ENCODE results near the gene CUBN.
A peak's percentile ranks its signal among the peaks of the same experiment; 100 is the strongest.
"Not testable (repeated sequence)": the region's sequence is repeated elsewhere in the genome, so short reads cannot be mapped to it uniquely, and the experiment has no call there.

CUBN gene

DNA sequence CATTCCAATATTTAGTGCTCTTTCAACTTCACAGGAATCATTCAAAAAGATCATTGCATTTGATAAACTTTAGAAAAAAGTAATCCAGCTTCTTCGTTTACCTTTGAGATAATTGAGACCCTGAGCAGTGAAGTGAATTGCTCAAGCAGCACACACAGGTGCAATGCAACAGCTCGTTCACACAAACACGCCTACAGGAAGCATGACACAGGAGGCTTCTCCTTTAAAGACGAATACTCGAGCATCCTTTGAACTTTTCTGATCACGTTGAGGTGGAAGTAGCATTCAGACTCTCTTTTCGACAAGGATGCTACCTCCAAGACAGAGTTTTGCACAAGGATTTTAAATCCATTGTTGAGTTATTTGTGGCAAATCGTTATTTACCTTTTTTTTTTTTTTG is 294.4 kb downstream of the CUBN start:
- H3K4me1 Mint-ChIP-seq (ENCODE audit: low read depth), result peaks cover 15% of the 10 kb centered on the region
- H3K9me3 Mint-ChIP-seq (ENCODE audit: low read depth), result no peaks in the 10 kb centered on the region
- H3K27ac Mint-ChIP-seq, result no peak overlapping the region
- peaks cover 3% of the 10 kb centered on the region for H3K36me3 Mint-ChIP-seq
- peak overlapping the region; percentile 73 for H3K4me3 Mint-ChIP-seq
- H3K27me3 Mint-ChIP-seq, result no peaks in the 10 kb centered on the region

DNA sequence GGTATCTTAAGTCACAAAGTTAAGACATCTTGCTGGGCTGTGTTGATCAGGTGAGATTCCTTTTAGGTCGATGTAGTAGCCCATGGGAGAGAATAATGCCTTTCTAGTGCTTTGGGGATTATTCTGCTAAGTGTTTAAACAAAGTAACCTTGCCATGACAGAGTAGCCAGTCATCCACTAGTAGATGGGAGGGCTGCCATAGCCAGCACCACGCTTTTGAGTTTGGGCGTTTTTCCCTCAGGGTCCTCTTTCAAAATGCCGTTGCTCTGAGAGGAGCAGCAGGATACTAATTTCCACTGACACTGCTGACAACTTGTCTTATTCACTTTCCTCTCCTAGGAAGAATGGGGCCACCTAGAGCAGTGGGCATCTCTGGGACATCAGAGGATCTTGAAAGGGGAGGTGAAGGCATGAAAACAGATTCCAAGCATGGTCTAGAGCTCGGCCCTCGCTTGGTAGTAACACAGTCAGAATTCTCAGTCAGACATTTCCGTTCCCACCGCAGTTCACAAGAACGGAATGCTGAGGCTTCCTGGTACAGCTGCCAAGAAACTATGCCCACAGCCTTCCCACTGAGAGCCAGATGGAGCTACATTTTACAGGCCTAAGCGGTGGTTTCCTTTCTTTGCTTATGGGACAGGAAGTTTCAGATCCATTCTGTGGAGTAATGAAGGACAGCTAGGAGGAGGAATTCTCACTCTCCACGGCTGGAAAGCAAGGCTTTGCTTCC is 297.1 kb downstream of the CUBN start:
- Mint-ChIP-seq H3K9me3 (ENCODE audit: low read depth) (no peaks in the 10 kb centered on the region), H3K36me3 (peaks cover 3% of the 10 kb centered on the region), H3K27ac (no peak overlapping the region), H3K4me3 (no peak overlapping the region), H3K4me1 (ENCODE audit: low read depth) (peaks cover 22% of the 10 kb centered on the region), H3K27me3 (no peaks in the 10 kb centered on the region)

DNA sequence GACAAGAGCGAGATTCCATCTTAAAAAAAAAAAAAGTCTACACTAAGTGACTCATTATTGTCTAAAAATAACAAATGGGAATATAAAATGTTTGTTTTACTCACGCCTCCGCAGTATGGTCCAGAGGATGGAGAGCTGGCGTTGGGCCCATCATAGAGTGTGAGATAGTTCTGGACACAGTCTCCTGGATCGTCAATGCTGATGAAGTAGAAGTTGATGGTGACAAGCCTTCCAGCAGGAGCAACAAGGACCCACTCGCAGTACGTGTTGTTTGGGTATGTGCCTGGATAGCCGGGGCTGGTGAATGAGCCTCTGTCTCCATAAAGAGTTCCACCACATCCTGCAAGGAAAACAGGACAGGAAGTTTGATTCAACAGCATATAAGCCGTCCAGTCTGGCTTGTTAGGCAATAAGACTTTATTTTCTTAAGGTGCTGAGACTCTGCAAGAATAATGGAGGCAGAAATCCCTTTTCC is 300.9 kb downstream of the CUBN start:
- Mint-ChIP-seq H3K4me1 (ENCODE audit: low read depth) (peaks cover 9% of the 10 kb centered on the region), H3K27ac (no peak overlapping the region), H3K36me3 (peaks cover 3% of the 10 kb centered on the region), H3K9me3 (ENCODE audit: low read depth) (no peaks in the 10 kb centered on the region), H3K4me3 (no peak overlapping the region), H3K27me3 (no peaks in the 10 kb centered on the region)

DNA sequence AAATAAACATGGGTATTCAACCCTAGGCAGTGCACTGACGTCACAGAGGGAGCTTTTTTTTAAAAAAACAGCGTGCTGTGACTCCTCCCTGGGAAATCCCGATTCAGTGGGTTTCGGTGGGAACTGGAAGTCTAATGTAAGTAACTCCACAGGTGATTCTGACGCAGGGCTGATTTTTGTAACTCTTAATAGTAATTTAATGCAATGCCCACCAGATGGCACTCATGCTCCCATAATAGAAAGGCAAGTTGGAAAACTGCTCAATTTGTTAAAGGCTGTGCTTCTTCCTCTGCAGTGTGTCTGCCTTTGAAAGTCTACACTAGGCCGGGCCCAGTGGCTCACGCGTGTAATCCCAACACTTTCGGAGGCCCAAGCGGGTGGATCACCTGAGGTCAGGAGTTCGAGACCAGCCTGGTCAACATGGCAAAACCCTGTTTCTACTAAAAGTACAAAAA is 301.5 kb downstream of the CUBN start:
- Mint-ChIP-seq H3K36me3 (peaks cover 4% of the 10 kb centered on the region), H3K4me3 (no peak overlapping the region), H3K27me3 (no peaks in the 10 kb centered on the region), H3K4me1 (ENCODE audit: low read depth) (peaks cover 7% of the 10 kb centered on the region), H3K27ac (no peak overlapping the region), H3K9me3 (ENCODE audit: low read depth) (no peaks in the 10 kb centered on the region)

DNA sequence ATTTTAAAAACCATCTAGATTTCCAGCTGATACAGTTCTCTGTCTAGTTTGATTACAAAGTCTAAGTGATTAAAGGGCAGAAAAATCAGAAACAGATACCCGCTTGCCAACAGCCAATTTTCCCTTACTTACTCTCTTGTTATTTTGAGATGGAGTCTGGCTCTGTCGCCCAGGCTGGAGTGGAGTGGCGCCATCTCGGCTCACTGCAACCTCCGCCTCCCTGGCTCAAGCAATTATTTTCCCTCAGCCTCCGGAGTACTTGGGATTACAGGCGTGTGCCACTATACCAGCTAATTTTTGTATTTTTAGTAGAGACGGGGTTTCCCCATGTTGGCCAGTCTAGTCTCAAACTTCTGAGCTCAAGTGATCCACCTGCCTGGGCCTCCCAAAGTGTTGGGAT is 302.1 kb downstream of the CUBN start:
- not testable (repeated sequence) for H3K4me3 Mint-ChIP-seq; H3K27ac Mint-ChIP-seq; H3K4me1 Mint-ChIP-seq (ENCODE audit: low read depth); H3K36me3 Mint-ChIP-seq; H3K27me3 Mint-ChIP-seq; H3K9me3 Mint-ChIP-seq (ENCODE audit: low read depth)

DNA sequence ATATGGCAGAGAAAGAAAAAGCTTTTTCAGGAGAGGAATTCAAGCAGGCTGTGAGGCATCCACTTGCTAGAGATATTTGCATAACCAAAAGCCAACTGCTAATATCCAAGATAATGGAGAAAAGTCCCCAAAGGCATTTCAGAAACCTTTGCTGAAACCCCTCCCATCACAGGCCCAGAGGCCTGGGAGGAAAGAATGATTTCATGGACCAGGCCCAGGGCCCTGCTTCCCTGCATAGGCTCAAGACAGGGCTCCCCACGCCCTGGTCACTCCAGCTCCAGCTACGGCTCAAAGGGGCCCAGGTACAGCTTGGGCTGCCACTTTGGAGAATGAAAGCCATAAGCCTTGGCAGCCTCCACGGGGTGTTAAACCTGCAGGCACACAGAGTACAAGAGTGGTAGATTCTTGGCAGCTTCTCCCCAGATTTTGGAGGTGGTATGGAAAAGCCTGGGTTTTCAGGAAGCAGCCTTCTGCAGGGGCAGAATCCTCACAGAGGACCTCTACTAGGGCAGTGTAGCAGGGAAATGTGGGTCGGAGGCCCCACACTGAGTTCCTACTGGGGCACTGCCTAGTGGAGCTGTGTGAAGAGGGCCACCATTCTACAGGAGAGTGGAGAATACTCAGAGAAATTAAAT is 306.8 kb downstream of the CUBN start:
- Mint-ChIP-seq H3K27ac (no peak overlapping the region), H3K4me1 (ENCODE audit: low read depth) (peaks cover 10% of the 10 kb centered on the region), H3K4me3 (no peak overlapping the region), H3K36me3 (peaks cover 17% of the 10 kb centered on the region), H3K27me3 (no peaks in the 10 kb centered on the region), H3K9me3 (ENCODE audit: low read depth) (no peaks in the 10 kb centered on the region)

DNA sequence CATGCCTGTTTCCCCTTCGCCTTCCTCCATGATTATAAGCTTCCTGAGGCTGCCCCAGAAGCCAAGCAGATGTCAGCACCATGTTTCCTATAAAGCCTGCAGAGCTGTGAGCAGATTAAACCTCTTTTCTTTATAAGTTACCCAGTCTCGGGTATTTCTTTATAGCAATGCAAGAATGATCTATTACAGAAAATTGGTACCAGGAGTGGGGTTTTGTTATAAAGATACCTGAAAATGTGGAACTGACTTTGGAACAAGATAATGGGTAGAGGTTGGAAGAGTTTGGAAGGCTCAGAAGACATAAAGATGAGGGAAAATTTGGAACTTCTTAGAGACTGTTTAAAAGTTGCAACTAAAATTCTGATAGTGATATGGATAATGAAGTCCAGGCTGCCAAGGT is 307.6 kb downstream of the CUBN start:
- Mint-ChIP-seq H3K4me1 (ENCODE audit: low read depth) (peaks cover 11% of the 10 kb centered on the region), H3K27ac (no peak overlapping the region), H3K4me3 (no peak overlapping the region), H3K9me3 (ENCODE audit: low read depth) (no peaks in the 10 kb centered on the region), H3K36me3 (peaks cover 17% of the 10 kb centered on the region), H3K27me3 (no peaks in the 10 kb centered on the region)

DNA sequence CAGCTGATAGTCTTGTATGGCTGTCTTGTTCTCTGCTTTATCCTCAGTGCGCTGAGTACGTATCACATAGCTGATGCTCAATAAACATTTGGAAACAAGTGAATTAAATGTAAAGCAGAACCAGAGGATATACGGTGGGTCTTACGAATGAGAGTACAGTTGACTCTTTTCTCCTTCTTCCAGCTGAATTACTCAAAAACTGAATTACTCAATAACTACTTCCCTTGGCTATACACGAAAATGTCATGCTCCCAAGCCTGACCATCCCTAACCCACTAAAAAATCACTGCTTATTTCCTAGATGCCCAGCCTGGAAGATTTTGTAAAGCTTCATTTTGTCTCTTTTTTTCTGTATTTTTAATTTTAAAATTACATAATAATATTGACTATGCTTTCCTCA is 309.2 kb downstream of the CUBN start:
- Mint-ChIP-seq H3K27ac (no peak overlapping the region), H3K4me3 (no peak overlapping the region)

DNA sequence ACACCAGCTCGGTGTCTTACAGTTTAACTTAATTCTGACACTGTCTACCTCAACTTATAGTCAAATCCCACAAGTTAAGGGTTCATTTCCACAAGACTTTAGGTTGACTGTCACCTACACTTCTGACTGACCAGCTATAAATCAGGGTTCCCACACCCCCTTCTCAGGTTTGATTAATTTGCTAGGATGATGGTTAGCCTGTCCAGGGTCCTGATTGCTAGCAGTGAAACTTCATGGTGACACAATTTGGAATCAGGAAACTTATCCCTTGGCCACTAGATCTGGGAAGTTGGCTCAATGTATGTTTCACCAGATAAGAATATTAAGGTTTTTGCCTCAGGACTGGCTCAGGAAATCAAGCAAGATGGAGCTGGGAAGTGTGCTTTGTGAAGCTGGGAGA is 309.6 kb downstream of the CUBN start:
- Mint-ChIP-seq H3K4me3 (no peak overlapping the region), H3K27ac (no peak overlapping the region)

More for the DNA sequence above, 309.2 kb downstream of the CUBN start:
- Mint-ChIP-seq H3K4me1 (ENCODE audit: low read depth) (peaks cover 22% of the 10 kb centered on the region), H3K9me3 (ENCODE audit: low read depth) (no peaks in the 10 kb centered on the region), H3K36me3 (peaks cover 17% of the 10 kb centered on the region), H3K27me3 (no peaks in the 10 kb centered on the region)

DNA sequence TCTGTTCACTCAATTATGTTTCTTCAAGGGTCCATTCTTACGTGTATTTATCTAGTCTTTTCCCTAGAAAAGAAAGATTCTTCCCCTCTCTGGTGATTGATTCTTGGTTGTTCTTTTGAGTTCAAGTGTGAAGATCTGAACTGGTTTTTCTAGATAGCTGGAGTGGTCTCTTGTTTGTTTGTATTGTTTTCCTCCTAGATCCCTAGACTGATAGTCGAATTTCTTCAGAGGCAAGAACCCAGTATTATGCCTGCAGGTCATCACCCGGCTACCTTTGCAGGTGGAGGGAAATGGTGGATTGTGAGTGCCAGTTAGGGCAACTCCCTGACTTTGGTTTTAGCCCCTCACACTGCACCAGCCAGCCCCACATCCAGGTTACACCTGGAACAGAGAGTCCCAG is 310.2 kb downstream of the CUBN start:
- H3K4me1 Mint-ChIP-seq (ENCODE audit: low read depth), result peaks cover 31% of the 10 kb centered on the region
- H3K9me3 Mint-ChIP-seq (ENCODE audit: low read depth), result no peaks in the 10 kb centered on the region
- H3K4me3 Mint-ChIP-seq, result peak overlapping the region; percentile 49
- no peak overlapping the region for H3K27ac Mint-ChIP-seq
- H3K27me3 Mint-ChIP-seq, result no peaks in the 10 kb centered on the region
- peaks cover 19% of the 10 kb centered on the region for H3K36me3 Mint-ChIP-seq

More for the DNA sequence above, 309.6 kb downstream of the CUBN start:
- Mint-ChIP-seq H3K9me3 (ENCODE audit: low read depth) (no peaks in the 10 kb centered on the region), H3K4me1 (ENCODE audit: low read depth) (peaks cover 26% of the 10 kb centered on the region), H3K36me3 (peaks cover 19% of the 10 kb centered on the region), H3K27me3 (no peaks in the 10 kb centered on the region)

DNA sequence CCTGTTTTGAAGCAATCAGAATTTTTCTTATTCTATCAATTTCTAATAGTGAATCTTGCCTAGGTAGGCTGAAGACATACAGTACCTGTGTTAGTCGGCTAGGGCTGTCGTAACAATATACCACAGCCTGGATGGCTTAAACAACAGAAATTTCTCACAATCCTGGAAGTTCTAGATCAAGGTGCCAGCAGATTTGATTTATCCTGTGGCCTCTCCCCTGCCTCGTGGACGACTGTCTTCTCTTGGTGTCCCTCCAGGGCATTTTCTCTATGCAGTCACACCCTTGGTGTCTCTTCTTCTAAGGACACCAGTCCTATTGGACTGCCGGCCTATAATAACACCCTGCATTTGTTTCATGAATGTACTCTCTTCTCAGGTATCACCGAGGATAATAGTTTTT is 310.6 kb downstream of the CUBN start:
- Mint-ChIP-seq H3K9me3 (ENCODE audit: low read depth) (no peaks in the 10 kb centered on the region), H3K36me3 (peaks cover 19% of the 10 kb centered on the region), H3K27ac (no peak overlapping the region), H3K4me1 (ENCODE audit: low read depth) (peaks cover 32% of the 10 kb centered on the region), H3K4me3 (peak overlapping the region; percentile 95), H3K27me3 (no peaks in the 10 kb centered on the region)

DNA sequence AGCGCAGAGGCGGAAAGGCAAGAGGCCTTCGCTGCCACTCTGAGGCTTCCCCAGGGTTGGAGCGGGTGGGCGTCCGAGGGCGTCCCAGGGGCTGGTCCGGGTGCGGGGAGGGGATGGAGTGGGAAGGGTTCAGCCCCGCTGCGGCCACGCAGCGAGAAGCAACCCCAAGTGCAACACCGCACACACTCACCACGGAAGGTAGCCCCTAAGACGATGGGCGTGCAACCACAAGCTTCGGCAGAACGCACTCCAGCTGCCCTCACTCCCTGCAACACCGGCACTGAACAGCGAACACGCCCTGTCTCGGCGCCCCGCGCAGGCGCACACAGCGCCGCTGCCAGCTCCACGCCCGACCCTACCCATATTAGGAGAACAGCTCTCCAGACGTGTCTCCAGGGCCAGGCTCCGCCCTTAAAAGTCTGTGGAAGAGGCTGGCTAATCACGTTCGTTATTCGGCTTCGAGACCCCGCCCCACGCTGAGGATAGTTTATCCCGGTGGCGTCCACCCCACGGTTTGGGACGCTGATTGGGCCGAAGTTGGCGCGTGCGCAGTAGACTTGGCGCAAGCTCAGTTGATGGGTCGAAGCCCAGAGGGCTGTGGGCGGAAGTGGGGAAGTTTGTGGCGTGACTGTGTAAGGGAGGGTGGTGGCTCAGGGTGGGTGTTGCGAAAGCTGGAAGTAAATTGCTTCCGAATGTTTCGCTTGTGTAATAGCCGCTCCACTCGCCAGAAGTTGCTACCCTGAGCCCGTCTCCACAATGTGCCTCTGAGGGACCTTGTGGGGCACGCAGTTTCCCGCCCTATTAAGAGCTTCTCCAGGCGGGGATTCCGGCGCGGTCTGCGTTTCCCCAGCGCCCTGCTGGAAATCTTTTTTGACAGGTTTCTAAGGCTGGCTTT is 312.2 kb downstream of the CUBN start, which contains the start of gene RSU1:
Gene RSU1, minus strand, starts transcription at position 300 of the 895 bp plus-strand sequence. CDS start 343 bp downstream, outside the sequence.
- Mint-ChIP-seq H3K27me3 (no peaks in the 10 kb centered on the region), H3K27ac (peak within 1 kb of the TSS; percentile 96)

DNA sequence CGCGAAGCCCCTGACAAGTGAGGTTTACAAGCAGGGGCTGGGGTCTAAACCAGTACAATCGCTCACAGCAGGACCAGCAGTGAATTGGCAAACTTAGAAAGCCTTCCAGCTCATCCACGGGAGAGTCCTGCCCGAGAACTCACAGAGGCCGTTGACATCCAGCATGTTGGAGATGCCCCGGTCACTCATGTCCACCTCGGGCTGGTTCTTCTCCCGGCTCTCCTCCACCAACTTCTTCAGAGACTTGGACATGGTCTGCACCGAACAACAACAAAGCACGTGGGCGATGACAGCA is 312.8 kb downstream of the CUBN start:
- peak overlapping the region; percentile 96 for H3K27ac Mint-ChIP-seq
- peaks cover 9% of the 10 kb centered on the region for H3K36me3 Mint-ChIP-seq
- H3K9me3 Mint-ChIP-seq (ENCODE audit: low read depth), result no peaks in the 10 kb centered on the region
- peaks cover 44% of the 10 kb centered on the region for H3K4me1 Mint-ChIP-seq (ENCODE audit: low read depth)
- H3K27me3 Mint-ChIP-seq, result no peaks in the 10 kb centered on the region
- H3K4me3 Mint-ChIP-seq, result peak overlapping the region; percentile 95

More for the DNA sequence above, 312.2 kb downstream of the CUBN start, which contains the start of gene RSU1:
- Mint-ChIP-seq H3K4me1 (ENCODE audit: low read depth) (peaks cover 42% of the 10 kb centered on the region), H3K4me3 (peak within 1 kb of the TSS; percentile 95), H3K36me3 (peaks cover 13% of the 10 kb centered on the region), H3K9me3 (ENCODE audit: low read depth) (no peaks in the 10 kb centered on the region)

DNA sequence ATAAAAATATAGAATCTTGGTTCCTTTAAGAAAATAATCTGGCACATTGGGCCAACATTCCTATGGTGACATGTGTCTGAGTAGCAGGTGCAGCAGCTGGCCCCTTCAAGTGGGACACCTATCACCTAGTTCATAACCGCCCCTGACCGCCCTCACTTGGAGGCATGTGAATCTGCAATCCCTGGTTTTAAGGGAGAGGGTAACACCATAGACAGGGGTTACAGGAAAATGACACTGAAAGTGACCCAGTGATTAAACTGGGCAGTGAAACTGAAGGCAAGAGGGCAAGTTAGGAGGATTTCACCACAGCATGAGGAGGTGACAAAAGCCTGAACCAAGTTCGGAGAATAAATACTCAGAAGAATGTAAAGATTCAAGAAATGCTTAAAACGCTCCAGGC is 313.4 kb downstream of the CUBN start:
- H3K27ac Mint-ChIP-seq, result peak overlapping the region; percentile 64

DNA sequence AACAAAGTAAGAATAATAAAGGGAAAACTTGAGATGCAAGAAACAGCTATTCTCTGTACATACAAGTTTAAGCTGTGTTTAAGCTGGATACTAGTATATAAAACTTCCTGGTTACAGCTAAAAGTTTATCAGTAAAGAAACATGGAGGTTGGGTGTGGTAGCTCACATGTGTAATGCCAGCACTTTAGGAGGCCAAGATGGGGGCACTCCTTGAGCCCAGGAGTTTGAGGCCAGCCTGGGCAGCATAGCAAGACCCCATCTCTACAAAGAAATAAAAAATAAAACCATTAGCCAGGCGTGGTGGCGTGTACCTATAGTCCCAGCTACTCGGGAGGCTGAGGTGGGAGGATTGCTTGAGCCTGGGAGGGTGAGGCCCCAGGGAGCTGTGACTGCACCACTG is 315.6 kb downstream of the CUBN start:
- Mint-ChIP-seq H3K4me1 (ENCODE audit: low read depth) (peaks cover 56% of the 10 kb centered on the region), H3K4me3 (peak overlapping the region; percentile 20), H3K36me3 (peaks cover 8% of the 10 kb centered on the region), H3K27ac (no peak overlapping the region), H3K27me3 (no peaks in the 10 kb centered on the region), H3K9me3 (ENCODE audit: low read depth) (no peaks in the 10 kb centered on the region)

More for the DNA sequence above, 313.4 kb downstream of the CUBN start:
- Mint-ChIP-seq H3K36me3 (peaks cover 8% of the 10 kb centered on the region), H3K27me3 (no peaks in the 10 kb centered on the region), H3K4me1 (ENCODE audit: low read depth) (peaks cover 48% of the 10 kb centered on the region), H3K4me3 (peak overlapping the region; percentile 95), H3K9me3 (ENCODE audit: low read depth) (no peaks in the 10 kb centered on the region)

Data from activated naive CD8-positive, alpha-beta T cell (primary cell).